ENCODE results near the gene FRK.
A peak's percentile ranks its signal among the peaks of the same experiment; 100 is the strongest.
"Not testable (repeated sequence)": the region's sequence is repeated elsewhere in the genome, so short reads cannot be mapped to it uniquely, and the experiment has no call there.

FRK gene

DNA sequence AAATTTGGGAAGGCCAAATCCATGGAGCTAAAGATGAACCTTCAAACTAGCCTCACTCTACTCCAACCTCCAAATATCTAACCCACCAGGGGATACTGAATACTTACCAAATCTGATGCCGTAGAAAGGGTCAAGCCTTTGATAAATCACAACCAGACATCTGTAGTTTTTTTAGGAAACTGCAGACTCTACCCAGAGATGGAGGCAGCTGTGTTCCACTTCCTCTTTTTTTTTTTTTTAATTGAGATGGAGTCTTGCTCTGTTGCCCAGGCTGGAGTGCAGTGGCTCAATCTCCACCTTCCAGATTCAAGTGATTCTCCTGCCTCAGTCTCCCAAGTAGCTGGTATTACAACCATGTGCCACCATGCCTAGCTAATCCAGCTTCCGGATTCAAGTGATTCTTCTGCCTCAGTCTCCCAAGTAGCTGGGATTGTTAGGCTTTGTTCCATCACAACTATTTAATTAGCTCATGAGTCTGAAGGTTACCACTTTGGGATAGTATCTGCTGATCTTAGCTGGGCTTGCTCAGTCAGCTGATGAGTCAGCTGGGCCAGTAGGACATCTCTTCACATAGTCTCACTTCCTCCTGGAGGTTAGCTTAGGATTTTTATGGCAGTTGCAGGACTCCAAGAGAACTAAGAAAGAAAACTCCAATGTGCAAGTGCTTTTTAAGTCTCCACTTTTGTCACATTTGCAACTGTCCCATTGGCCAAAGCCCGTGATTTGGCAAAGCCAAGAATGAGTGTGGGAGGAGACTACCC lies 13.3 kb downstream of the FRK start:
- H3K4me2 ChIP-seq (ENCODE audit: low read length) = no peak overlapping the region
- H3K36me3 ChIP-seq (ENCODE audit: insufficient read depth, low read length) = no peaks in the 10 kb centered on the region
- no peaks in the 10 kb centered on the region for H3K4me1 ChIP-seq (ENCODE audit: control insufficient read depth, insufficient read depth, low read length)
- H3K27me3 ChIP-seq (ENCODE audit: control insufficient read depth, insufficient read depth, low read length) = no peaks in the 10 kb centered on the region
- no peak overlapping the region for H3K4me3 ChIP-seq (ENCODE audit: low read length)
- H3K9me3 ChIP-seq (replicated peaks; ENCODE audit: low read length) = no peaks in the 10 kb centered on the region
- no peak overlapping the region for H3K9ac ChIP-seq (ENCODE audit: low read depth, low read length)

GRCh38 chr6:116046737-116047136 lies 14.0 kb downstream of the FRK start:
- H3K36me3 ChIP-seq (ENCODE audit: insufficient read depth, low read length) = no peaks in the 10 kb centered on the region
- H3K27me3 ChIP-seq (ENCODE audit: control insufficient read depth, insufficient read depth, low read length) = no peaks in the 10 kb centered on the region
- no peak overlapping the region for H3K4me2 ChIP-seq (ENCODE audit: low read length)
- no peaks in the 10 kb centered on the region for H3K4me1 ChIP-seq (ENCODE audit: control insufficient read depth, insufficient read depth, low read length)
- H3K9me3 ChIP-seq (replicated peaks; ENCODE audit: low read length) = no peaks in the 10 kb centered on the region
- H3K9ac ChIP-seq (ENCODE audit: low read depth, low read length) = no peak overlapping the region
- H3K4me3 ChIP-seq (ENCODE audit: low read length) = no peak overlapping the region

DNA sequence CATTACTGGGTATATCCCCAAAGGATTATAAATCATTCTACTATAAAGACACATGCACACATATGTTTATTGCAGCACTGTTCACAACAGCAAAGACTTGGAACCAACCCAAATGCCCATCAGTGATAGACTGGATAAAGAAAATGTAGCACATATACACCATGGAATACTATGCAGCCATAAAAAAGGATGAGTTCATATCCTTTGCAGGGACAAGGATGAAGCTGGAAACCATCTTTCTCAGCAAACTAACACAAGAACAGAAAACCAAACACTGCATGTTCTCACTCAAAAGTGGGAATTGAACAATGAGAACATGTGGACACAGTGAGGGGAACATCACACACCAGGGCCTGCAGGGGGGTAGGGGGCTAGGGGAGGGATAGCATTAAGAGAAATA lies 14.4 kb downstream of the FRK start:
- not testable (repeated sequence) for H3K27me3 ChIP-seq (ENCODE audit: control insufficient read depth, insufficient read depth, low read length); H3K36me3 ChIP-seq (ENCODE audit: insufficient read depth, low read length); H3K4me2 ChIP-seq (ENCODE audit: low read length); H3K9me3 ChIP-seq (replicated peaks; ENCODE audit: low read length); H3K4me1 ChIP-seq (ENCODE audit: control insufficient read depth, insufficient read depth, low read length); H3K9ac ChIP-seq (ENCODE audit: low read depth, low read length); H3K4me3 ChIP-seq (ENCODE audit: low read length)

DNA sequence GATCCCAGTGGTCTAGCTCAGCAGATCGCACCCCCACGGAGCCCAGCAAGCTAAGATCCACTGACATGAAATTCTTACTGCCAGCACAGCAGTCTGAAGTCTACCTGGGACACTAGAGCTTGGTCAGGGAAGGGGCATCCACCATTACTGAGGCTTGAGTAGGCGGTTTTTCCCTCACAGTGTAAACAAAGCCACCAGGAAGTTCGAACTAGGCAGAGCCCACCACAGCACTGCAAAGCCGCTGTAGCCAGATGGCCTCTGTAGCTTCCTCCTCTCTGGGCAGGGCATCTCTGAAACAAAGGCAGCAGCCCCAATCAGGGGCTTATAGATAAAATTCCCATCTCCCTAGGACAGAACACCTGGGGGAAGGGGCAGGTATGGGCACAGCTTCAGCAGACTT lies 18.8 kb downstream of the FRK start:
- no peaks in the 10 kb centered on the region for H3K9me3 ChIP-seq (replicated peaks; ENCODE audit: low read length)
- no peak overlapping the region for H3K4me3 ChIP-seq (ENCODE audit: low read length)
- H3K4me1 ChIP-seq (ENCODE audit: control insufficient read depth, insufficient read depth, low read length) = no peaks in the 10 kb centered on the region
- no peak overlapping the region for H3K4me2 ChIP-seq (ENCODE audit: low read length)
- no peaks in the 10 kb centered on the region for H3K27me3 ChIP-seq (ENCODE audit: control insufficient read depth, insufficient read depth, low read length)
- no peaks in the 10 kb centered on the region for H3K36me3 ChIP-seq (ENCODE audit: insufficient read depth, low read length)
- no peak overlapping the region for H3K9ac ChIP-seq (ENCODE audit: low read depth, low read length)

- no peaks in the 10 kb centered on the region for H3K4me1 ChIP-seq (ENCODE audit: control insufficient read depth, insufficient read depth, low read length)
- H3K36me3 ChIP-seq (ENCODE audit: insufficient read depth, low read length) = no peaks in the 10 kb centered on the region
- H3K4me3 ChIP-seq (ENCODE audit: low read length) = no peak overlapping the region
- H3K4me2 ChIP-seq (ENCODE audit: low read length) = no peak overlapping the region
- no peak overlapping the region for H3K9ac ChIP-seq (ENCODE audit: low read depth, low read length)
- no peaks in the 10 kb centered on the region for H3K9me3 ChIP-seq (replicated peaks; ENCODE audit: low read length)
- H3K27me3 ChIP-seq (ENCODE audit: control insufficient read depth, insufficient read depth, low read length) = no peaks in the 10 kb centered on the region
Observed at GRCh38 chr6:116040993-116041392, 19.7 kb downstream of the FRK start.

DNA sequence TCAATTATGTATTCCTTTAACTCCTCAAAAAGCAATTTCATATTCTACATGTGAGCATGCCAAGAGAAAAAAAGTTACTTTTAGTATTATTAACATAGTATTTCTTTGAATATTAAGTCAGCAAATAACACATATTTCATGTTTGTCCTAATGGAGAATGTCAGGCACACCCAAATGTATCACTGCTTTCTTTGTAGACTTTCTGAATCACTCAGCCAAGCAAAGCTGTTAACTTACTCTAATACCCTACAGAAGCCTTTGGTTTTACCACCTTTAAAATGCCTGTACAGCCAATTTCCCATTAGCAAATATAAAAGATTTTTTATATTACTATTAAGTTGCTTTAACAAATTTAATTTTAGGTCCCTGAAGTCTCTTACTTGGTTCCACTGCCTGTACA lies 23.8 kb downstream of the FRK start:
- Histone ChIP-seq H3K4me3 (ENCODE audit: low read length) (no peak overlapping the region), H3K9ac (ENCODE audit: low read depth, low read length) (no peak overlapping the region), H3K36me3 (ENCODE audit: insufficient read depth, low read length) (no peaks in the 10 kb centered on the region), H3K4me1 (ENCODE audit: control insufficient read depth, insufficient read depth, low read length) (peaks cover 8% of the 10 kb centered on the region), H3K4me2 (ENCODE audit: low read length) (no peak overlapping the region), H3K9me3 (replicated peaks; ENCODE audit: low read length) (no peaks in the 10 kb centered on the region), H3K27me3 (ENCODE audit: control insufficient read depth, insufficient read depth, low read length) (no peaks in the 10 kb centered on the region)

DNA sequence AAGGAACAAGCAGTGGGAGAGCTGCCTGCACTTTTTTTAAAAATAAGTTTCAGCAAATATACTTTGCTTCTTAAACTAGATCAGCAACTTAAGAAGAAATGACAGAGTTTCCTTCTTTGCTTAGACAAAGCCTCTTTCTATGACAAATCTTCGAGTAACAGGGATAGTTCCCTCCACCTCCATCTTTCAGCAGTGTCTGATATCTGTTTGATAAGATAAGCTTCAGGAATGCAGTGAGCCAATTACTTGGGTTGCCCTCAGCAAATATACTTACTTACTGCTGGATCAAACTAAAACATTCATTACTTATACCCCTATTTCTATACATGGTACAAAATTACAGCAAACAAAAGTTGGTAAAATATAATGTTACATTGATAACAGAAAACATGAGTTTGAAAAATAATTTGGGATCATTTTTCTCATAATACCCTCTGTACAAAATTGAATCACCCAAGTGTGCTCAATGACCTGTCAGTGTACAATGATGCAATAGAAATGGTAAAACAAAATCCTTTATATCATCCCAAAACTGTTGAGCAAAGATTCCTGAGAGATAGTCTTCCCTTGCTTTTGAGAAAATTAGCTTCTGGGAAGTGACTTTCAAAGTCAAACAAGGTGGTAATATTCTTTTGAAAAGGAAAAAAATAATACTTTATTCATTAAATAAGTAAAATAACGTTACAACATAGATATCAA lies 24.5 kb downstream of the FRK start:
- peaks cover 8% of the 10 kb centered on the region for H3K4me1 ChIP-seq (ENCODE audit: control insufficient read depth, insufficient read depth, low read length)
- no peaks in the 10 kb centered on the region for H3K27me3 ChIP-seq (ENCODE audit: control insufficient read depth, insufficient read depth, low read length)
- no peak overlapping the region for H3K4me2 ChIP-seq (ENCODE audit: low read length)
- no peaks in the 10 kb centered on the region for H3K9me3 ChIP-seq (replicated peaks; ENCODE audit: low read length)
- H3K4me3 ChIP-seq (ENCODE audit: low read length) = no peak overlapping the region
- H3K36me3 ChIP-seq (ENCODE audit: insufficient read depth, low read length) = no peaks in the 10 kb centered on the region
- no peak overlapping the region for H3K9ac ChIP-seq (ENCODE audit: low read depth, low read length)

- H3K4me1 ChIP-seq (ENCODE audit: control insufficient read depth, insufficient read depth, low read length) = peaks cover 8% of the 10 kb centered on the region
- H3K36me3 ChIP-seq (ENCODE audit: insufficient read depth, low read length) = no peaks in the 10 kb centered on the region
- H3K4me2 ChIP-seq (ENCODE audit: low read length) = no peak overlapping the region
- H3K9ac ChIP-seq (ENCODE audit: low read depth, low read length) = no peak overlapping the region
- H3K4me3 ChIP-seq (ENCODE audit: low read length) = no peak overlapping the region
- H3K9me3 ChIP-seq (replicated peaks; ENCODE audit: low read length) = no peaks in the 10 kb centered on the region
- no peaks in the 10 kb centered on the region for H3K27me3 ChIP-seq (ENCODE audit: control insufficient read depth, insufficient read depth, low read length)
Observed at GRCh38 chr6:116035616-116036015, 25.1 kb downstream of the FRK start.

DNA sequence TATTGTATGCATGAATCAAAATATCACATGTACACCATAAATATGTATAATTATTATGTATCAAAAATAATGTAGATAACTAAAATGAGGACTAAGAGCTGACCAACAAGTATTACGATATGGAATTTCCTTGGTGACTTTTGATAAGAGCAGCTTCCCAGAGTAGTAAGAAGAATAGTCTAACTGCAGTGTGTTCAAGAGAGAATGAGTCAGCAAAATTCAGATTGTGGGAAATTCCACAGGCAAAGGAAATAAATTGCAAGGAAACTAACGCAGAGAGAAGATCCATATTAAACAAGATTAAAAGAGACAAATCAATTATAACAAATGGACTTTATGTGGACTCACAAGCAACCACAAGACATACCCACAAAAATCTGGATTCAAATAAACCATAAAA lies 26.4 kb downstream of the FRK start:
- no peaks in the 10 kb centered on the region for H3K36me3 ChIP-seq (ENCODE audit: insufficient read depth, low read length)
- H3K9me3 ChIP-seq (replicated peaks; ENCODE audit: low read length) = no peaks in the 10 kb centered on the region
- no peak overlapping the region for H3K4me3 ChIP-seq (ENCODE audit: low read length)
- H3K4me1 ChIP-seq (ENCODE audit: control insufficient read depth, insufficient read depth, low read length) = peaks cover 8% of the 10 kb centered on the region
- H3K4me2 ChIP-seq (ENCODE audit: low read length) = peak overlapping the region; percentile 12
- peak overlapping the region; percentile 46 for H3K9ac ChIP-seq (ENCODE audit: low read depth, low read length)
- H3K27me3 ChIP-seq (ENCODE audit: control insufficient read depth, insufficient read depth, low read length) = no peaks in the 10 kb centered on the region

DNA sequence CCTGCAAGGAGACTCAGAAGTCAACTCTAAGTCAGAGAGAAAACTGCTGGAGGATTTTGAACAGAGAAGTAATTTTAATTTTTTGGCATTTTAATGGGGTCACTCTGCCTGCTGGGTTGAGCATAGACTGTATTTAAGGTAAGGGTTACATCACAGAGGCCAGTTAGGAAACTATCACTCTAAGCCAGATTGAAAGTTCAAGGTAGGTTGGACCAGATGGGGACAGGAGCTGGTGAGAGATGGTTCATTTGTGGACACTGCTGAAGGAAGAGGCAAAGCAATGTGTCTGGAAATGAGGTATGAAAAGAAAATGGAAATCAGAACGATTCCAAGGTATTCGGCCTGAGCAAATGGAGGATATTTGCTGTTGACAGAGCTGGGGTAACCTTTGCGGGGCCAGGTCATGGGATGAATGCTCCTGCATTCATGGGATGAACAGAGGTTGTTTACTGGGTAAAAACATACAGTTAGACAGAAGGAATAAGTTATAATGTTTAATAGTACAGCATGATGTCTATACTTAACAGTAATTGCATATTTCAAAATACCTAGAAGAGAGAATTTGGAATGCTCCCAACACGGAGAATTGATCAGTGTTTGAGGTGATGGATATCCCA lies 26.9 kb downstream of the FRK start:
- no peak overlapping the region for H3K4me3 ChIP-seq (ENCODE audit: low read length)
- H3K27me3 ChIP-seq (ENCODE audit: control insufficient read depth, insufficient read depth, low read length) = no peaks in the 10 kb centered on the region
- H3K4me1 ChIP-seq (ENCODE audit: control insufficient read depth, insufficient read depth, low read length) = peaks cover 8% of the 10 kb centered on the region
- H3K9me3 ChIP-seq (replicated peaks; ENCODE audit: low read length) = no peaks in the 10 kb centered on the region
- H3K9ac ChIP-seq (ENCODE audit: low read depth, low read length) = no peak overlapping the region
- no peak overlapping the region for H3K4me2 ChIP-seq (ENCODE audit: low read length)
- H3K36me3 ChIP-seq (ENCODE audit: insufficient read depth, low read length) = no peaks in the 10 kb centered on the region

DNA sequence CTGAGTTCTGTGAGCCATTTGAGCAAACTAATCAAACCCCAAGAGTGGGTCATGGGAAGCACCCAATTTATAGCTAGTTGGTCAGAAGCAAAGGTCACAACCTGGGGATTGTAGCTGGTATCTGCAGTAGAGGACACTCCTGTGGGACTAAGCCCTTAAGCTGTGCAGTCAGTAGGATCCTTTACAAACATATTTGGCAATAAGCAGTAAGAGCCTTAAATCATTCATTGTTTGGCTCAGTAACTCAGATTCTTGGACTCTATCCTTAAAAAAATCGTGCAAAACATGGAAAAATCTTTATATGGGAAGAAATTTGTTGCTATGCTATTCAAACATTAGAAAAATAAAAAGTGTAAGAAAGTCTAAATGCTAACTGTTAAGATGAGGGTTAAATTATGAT lies 29.9 kb downstream of the FRK start:
- Histone ChIP-seq H3K9ac (ENCODE audit: low read depth, low read length) (no peak overlapping the region), H3K9me3 (replicated peaks; ENCODE audit: low read length) (no peaks in the 10 kb centered on the region), H3K36me3 (ENCODE audit: insufficient read depth, low read length) (no peaks in the 10 kb centered on the region), H3K4me3 (ENCODE audit: low read length) (no peak overlapping the region), H3K4me1 (ENCODE audit: control insufficient read depth, insufficient read depth, low read length) (peaks cover 8% of the 10 kb centered on the region), H3K4me2 (ENCODE audit: low read length) (no peak overlapping the region), H3K27me3 (ENCODE audit: control insufficient read depth, insufficient read depth, low read length) (no peaks in the 10 kb centered on the region)
